Tibial nerve (tissue), 4 donors: ENCODE data around the gene LPA. TPM values are rescaled to one million over a fixed set of nuclear protein-coding genes. Genes with fewer than 3 reads are reported as not detected.
"Not testable (repeated sequence)": the region's sequence is repeated elsewhere in the genome, so short reads cannot be mapped to it uniquely, and the experiment has no call there.

Experiments used
- DNase-seq, 2 donors: peaks; one replicate each; pipeline ENCODE4 v3.0.0-alpha.2; 2019; ENCODE audit warnings: low spot score in 2 of 2
- H3K27ac ChIP-seq, 4 donors: fragments of 200-600 bp; sonication (generic) in 3 of 4; one replicate each; pipeline ENCODE4 v1.5.1; 2017 to 2019; ENCODE audit warnings: mild to moderate bottlenecking in 1 of 4
- H3K27me3 ChIP-seq, 2 donors: fragments of 200-600 bp; sonication (generic) in 1 of 2; one replicate each; pipeline versions ENCODE4 v1.5.1 to v1.6.0; 2017 to 2019
- H3K36me3 ChIP-seq, 3 donors: fragments of 200-600 bp; sonication (generic); one replicate each; pipeline ENCODE4 v1.5.1; 2018 to 2019
- H3K4me1 ChIP-seq, 4 donors: fragments of 200-600 bp; sonication (generic) in 3 of 4; one replicate each; pipeline ENCODE4 v1.5.1; 2017 to 2019
- H3K4me3 ChIP-seq, 4 donors: fragments of 200-600 bp; sonication (generic) in 3 of 4; one replicate each; pipeline ENCODE4 v1.5.1; 2017 to 2019; ENCODE audit warnings: mild to moderate bottlenecking in 1 of 4, moderate library complexity in 1 of 4
- H3K9me3 ChIP-seq, 4 donors: fragments of 200-600 bp; sonication (generic) in 3 of 4; one replicate each; pipeline ENCODE4 v1.5.1; 2017 to 2019
- EP300 ChIP-seq, 2 donors: sonication (generic); formaldehyde crosslinking; IDR thresholded peaks; one replicate each; pipeline ENCODE4 v1.6.1; 2017; ENCODE audit warnings: antibody characterized with exemption in 2 of 2, mild to moderate bottlenecking in 1 of 2
- POLR2A ChIP-seq, 2 donors: fragments of 450-650 bp; IDR thresholded peaks; one replicate each; pipeline ENCODE4 v1.6.1; 2017; ENCODE audit warnings: antibody characterized with exemption in 2 of 2, mild to moderate bottlenecking in 2 of 2, moderate library complexity in 2 of 2
- WGBS, 2 donors: methylation state at CpG; one replicate each; pipeline ENCODE4 v1.1.5; 2018; 5-methylcytosine and 5-hydroxymethylcytosine counted together
- total RNA-seq, 4 donors: library from RNA; depleted of rRNA; stranded (reverse); fragments of >200 nt; gene quantifications; one replicate each; pipeline ENCODE4 v1.1.0, GENCODE V29; 2016
- TF ChIP-seq, protein P1 (sequence below), 5 experiments: fragments of 200-600 bp in 3 of 5; fragments of 450-650 bp in 2 of 5; sonication (generic) in 3 of 5; IDR thresholded peaks; one replicate each; pipeline ENCODE4 v1.5.1; 2016 to 2019; ENCODE audit warnings: antibody characterized with exemption in 5 of 5, mild to moderate bottlenecking in 3 of 5, moderate library complexity in 2 of 5

Gene LPA
- total RNA-seq, 4 donors from 2014 or later = 0.22 to 0.90 (median 0.42) TPM; not detected in 1

GRCh38 chr6:160634706-160635105, 29.4 kb downstream of the LPA start:
- Histone ChIP-seq H3K36me3 (no peaks in the 10 kb centered on the region), H3K27me3 (no peaks in the 10 kb centered on the region), H3K4me3 (no peak overlapping the region), H3K27ac (no peak overlapping the region), H3K4me1 (no peaks in the 10 kb centered on the region), H3K9me3 (no peaks in the 10 kb centered on the region)
- no peak for TF ChIP-seq POLR2A (IDR thresholded peaks at IDR 0.05)
- TF ChIP-seq EP300 (IDR thresholded peaks at IDR 0.05) = no peak
- TF ChIP-seq, protein P1, sequence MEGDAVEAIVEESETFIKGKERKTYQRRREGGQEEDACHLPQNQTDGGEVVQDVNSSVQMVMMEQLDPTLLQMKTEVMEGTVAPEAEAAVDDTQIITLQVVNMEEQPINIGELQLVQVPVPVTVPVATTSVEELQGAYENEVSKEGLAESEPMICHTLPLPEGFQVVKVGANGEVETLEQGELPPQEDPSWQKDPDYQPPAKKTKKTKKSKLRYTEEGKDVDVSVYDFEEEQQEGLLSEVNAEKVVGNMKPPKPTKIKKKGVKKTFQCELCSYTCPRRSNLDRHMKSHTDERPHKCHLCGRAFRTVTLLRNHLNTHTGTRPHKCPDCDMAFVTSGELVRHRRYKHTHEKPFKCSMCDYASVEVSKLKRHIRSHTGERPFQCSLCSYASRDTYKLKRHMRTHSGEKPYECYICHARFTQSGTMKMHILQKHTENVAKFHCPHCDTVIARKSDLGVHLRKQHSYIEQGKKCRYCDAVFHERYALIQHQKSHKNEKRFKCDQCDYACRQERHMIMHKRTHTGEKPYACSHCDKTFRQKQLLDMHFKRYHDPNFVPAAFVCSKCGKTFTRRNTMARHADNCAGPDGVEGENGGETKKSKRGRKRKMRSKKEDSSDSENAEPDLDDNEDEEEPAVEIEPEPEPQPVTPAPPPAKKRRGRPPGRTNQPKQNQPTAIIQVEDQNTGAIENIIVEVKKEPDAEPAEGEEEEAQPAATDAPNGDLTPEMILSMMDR (IDR thresholded peaks at IDR 0.05) = no peak
- WGBS, 2 donors = 90 to 96% methylated on average over 9 to 10 of the region's 10 CpGs
- DNase-seq = no peak

DNA sequence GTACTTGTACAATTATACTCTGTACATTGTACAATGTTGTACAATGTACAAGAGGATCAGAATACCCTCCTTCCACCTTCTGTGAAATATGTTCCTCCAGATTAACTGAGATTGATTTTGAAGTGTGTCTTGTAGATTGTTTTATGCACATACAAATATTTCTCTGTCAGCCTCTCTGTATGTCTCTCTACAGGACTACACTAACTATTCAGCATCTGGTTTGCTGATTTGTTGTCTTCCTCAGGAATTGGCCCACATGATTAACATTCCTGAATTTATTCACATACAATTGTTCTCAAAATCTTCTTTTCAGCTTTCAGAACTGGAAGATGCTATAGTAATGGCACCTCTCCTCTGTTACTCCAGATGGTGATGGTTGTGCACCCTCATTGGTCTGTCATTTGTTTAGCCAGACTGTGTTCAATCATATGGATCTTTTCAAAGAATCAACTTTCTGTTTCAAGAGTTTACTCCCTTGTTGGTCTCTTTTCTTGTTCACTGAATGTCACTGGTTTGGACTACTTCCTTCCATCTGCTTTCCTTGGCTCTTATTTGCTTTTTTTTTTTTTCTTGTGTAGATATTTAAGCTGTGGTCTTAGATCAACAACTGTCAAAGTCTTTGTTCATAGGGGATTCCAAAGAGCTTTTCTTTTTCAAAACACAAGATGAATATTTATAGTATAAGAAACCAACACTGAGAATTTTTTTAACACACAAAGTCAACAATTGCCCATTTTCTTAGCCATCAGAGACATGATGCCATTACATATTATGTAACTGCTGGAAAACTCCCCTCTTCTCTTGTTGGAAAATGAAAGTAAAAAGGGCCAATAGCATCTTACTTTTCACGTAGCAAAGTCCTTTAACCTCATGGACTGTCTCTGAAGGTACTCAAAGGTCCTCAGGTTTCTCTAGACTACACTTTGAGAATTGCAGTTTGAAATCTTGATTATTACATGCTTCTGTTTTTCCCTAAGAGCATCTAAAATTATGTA, 67.9 kb downstream of the LPA start:
- 45 to 56% methylated on average over 1 of the region's 1 CpG for WGBS, 2 donors
- Histone ChIP-seq H3K9me3 (no peaks in the 10 kb centered on the region), H3K27ac (no peak overlapping the region), H3K27me3 (no peaks in the 10 kb centered on the region), H3K36me3 (no peaks in the 10 kb centered on the region), H3K4me1 (no peaks in the 10 kb centered on the region), H3K4me3 (no peak overlapping the region)
- no peak for TF ChIP-seq EP300 (IDR thresholded peaks at IDR 0.05)
- TF ChIP-seq POLR2A (IDR thresholded peaks at IDR 0.05) = no peak
- TF ChIP-seq, protein P1 (IDR thresholded peaks at IDR 0.05) = no peak
- DNase-seq = no peak

GRCh38 chr6:160595297-160595696, 68.8 kb downstream of the LPA start:
- WGBS, 2 donors = 53% methylated on average over 4 of the region's 4 CpGs
- not testable (repeated sequence) for DNase-seq, H3K4me1 ChIP-seq, H3K27ac ChIP-seq, H3K4me3 ChIP-seq, H3K9me3 ChIP-seq, H3K36me3 ChIP-seq, H3K27me3 ChIP-seq

- TF ChIP-seq, protein P1 (IDR thresholded peaks at IDR 0.05) = no peak
- TF ChIP-seq EP300 (IDR thresholded peaks at IDR 0.05) (no peak), POLR2A (IDR thresholded peaks at IDR 0.05) (no peak)
- H3K27ac ChIP-seq = no peak overlapping the region
- no peak for DNase-seq
- H3K4me3 ChIP-seq = no peak overlapping the region
- no peaks in the 10 kb centered on the region for H3K4me1 ChIP-seq
- H3K36me3 ChIP-seq = no peaks in the 10 kb centered on the region
- WGBS, 2 donors = 77 to 78% methylated on average over 4 of the region's 4 CpGs
- H3K27me3 ChIP-seq = no peaks in the 10 kb centered on the region
- no peaks in the 10 kb centered on the region for H3K9me3 ChIP-seq
These were observed 77.7 kb downstream of the LPA start for GRCh38 chr6:160586374-160586773.

GRCh38 chr6:160583794-160584193, 80.3 kb downstream of the LPA start:
- H3K4me1 ChIP-seq = no peaks in the 10 kb centered on the region
- no peak overlapping the region for H3K4me3 ChIP-seq
- H3K27ac ChIP-seq = no peak overlapping the region
- H3K9me3 ChIP-seq = no peaks in the 10 kb centered on the region
- TF ChIP-seq POLR2A (IDR thresholded peaks at IDR 0.05) = no peak
- TF ChIP-seq, protein P1 (IDR thresholded peaks at IDR 0.05) = no peak
- H3K36me3 ChIP-seq = no peaks in the 10 kb centered on the region
- DNase-seq = no peak
- H3K27me3 ChIP-seq = no peaks in the 10 kb centered on the region
